ENCODE results near the gene FMNL2. TPM values are rescaled to one million over a fixed set of nuclear protein-coding genes. Genes with fewer than 3 reads are reported as not detected.
"Not testable (repeated sequence)": the region's sequence is repeated elsewhere in the genome, so short reads cannot be mapped to it uniquely, and the experiment has no call there.

FMNL2 gene
- total RNA-seq, 1 donor from 2014 or later: 69.7 TPM

DNA sequence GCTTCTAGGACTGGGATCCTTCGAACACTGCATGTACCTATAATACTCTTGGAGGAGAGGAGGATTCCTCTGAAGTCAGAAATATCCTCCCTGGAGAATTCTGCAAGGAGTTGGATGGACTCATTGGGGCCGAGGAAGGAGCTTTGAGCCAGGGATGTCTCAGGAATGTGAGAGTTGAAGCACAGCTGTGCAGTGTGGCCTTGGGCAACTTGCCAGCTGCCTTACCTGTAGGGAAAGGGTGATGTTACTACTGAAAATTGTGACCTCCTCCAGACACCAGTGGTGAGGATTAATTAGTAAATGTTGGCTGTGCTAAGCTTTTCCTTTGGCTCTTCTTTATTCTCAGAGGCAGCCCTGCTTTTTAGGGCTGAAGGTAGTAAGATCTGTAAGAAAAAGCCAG is 41.4 kb downstream of the FMNL2 start:
- peak; percentile 13 for DNase-seq (ENCODE audit: low read depth)

DNA sequence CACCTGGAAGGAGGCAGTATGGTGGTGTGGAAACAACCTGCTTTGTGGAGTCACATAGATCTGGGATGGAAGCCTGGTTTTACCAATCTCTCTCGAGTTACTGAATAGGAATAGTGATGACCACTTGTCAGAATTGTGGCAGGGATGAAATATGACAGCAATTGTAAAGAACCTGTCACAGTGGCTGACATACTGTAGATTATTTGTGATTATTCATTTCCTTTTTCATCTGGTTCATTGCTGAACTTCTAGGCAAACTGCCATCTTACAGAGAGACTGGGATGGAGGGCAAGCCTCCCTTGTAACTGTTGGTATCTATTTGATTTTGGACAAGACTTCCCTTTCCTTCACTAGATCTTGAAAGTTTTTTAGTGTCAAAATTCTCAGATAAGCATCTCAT is 42.0 kb downstream of the FMNL2 start:
- DNase-seq (ENCODE audit: low read depth): no peak

DNA sequence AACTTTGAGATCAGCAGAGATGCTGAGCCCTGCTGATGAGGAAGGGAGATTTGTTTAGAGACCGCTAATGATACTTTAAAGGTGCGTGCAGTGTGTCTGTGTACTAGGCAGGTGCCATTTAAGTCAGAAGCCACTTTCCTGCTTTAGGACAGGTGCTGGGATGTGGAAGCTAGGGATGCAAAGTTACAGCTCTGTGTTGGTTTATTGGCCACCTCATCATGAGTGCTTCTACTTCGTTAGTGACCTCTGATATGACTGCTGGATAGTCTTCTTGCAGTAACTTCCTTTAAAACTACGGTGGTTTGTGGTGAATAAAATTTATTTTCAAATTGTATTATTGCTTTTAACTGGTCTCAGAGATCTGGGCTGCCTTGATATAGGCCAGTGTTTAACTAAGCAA is 44.1 kb downstream of the FMNL2 start:
- DNase-seq (ENCODE audit: low read depth): no peak

DNA sequence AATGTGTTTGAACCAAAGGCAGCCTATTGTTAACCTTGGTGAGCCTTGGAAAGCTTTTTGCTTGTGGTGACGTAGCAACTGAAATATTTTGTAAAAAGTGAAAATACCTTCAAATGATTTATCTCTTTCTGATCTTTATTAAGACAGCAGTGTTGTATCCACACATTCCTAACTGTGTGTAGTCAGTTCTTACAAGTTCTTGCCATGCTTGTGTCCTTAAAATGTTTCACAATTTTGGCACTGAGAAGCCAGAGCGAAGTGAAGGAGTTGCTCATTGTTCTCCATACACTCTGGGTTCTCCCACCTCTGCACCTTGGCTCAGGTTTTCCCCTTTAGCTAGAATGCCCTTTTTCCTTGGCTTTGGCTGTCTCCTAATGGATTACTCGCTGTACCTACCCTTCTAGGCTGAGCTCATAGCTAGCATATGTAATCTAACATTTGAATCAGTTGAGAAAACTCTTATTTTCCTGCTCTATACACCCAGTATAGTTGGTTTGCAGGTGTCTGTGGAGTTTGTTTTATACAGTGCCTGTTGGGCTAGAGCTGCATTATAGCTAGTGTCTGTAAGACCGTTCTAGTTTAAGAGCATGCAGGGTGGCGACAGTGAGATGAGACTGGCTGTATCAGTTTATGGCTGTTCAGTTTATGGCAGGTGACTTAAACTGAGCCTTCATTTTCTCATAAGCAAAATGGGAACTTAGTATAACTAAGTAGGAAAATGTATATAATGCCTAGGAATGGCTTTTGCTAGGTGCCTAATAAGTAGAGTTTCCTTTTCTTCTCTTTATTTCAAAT is 45.5 kb downstream of the FMNL2 start:
- no peak for DNase-seq (ENCODE audit: low read depth)

DNA sequence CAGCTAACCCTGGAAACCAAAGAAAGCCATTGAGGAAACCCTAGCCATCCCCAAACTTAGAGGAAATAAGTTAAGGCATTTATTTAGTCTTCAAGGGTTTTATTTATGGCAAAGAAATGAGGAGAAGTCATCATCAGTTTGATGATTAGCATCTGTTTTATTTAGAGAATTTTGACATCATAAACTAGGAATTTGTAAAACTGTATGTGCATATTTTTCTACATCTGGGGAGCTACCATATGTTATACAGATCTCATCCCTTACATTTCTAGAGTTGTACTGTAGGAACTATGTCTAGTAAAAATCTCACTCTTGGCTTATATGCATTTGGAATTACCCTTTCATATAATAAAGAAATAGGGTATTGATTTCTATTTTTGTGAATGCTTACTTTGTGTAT is 48.7 kb downstream of the FMNL2 start:
- no peak for DNase-seq (ENCODE audit: low read depth)

DNA sequence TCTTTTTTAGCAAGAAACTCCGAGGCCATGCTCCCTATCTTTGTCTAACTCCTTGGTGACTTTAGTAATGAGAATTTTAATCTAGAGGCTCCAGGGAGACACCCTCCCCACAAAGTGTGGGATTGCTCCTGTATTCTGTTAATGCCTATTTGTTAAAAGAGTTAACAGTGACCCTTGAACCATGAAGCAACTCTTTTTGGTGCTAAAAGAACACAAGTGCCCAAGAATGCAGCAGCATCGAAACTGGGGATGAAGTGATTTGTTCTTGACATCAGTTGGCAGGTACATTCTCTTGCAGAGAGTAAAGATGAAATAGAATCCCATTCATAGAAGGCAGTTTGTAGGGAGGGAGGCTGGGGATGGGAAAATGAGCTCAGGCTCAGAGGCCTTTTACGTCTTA is 50.0 kb downstream of the FMNL2 start:
- DNase-seq (ENCODE audit: low read depth): peak; percentile 43

DNA sequence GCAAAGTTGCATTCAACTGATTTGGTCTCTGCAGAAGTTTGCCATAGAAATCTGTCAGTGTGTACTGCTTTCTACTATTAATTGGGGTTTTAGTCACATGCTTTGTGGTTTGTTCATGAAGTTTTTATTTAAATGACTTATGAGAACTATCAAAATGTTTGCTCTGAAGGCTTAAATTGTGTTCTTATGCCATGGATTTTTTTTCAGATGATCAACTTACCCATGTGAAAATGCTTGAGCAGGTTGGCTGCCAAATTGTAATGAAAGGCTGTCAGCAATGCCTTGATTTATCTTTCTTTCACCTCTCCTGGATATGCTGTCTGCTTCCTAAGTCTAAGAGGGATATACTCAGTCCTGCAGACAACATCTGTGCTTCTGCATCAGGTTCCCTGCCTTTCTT is 50.7 kb downstream of the FMNL2 start:
- peak; percentile 49 for DNase-seq (ENCODE audit: low read depth)

DNA sequence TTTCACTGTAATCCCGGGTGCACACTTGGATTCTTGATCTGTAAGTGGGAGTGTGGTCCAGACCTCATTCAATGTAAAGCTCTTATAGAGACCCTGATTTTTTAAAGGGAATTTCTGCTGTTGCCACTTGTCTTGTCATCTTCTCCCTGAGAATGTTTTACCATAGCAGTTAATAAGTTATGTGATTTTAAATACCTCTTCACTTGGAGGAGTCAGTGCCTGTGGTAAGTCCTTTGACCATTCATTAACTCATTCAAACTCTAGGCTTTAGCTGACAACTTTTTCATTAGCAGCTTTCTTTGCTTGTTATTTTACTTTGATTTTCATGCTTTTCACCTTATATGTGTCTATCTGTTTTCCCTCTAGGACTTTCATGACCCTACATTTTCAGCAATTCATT is 51.3 kb downstream of the FMNL2 start:
- DNase-seq (ENCODE audit: low read depth): peak; percentile 87

DNA sequence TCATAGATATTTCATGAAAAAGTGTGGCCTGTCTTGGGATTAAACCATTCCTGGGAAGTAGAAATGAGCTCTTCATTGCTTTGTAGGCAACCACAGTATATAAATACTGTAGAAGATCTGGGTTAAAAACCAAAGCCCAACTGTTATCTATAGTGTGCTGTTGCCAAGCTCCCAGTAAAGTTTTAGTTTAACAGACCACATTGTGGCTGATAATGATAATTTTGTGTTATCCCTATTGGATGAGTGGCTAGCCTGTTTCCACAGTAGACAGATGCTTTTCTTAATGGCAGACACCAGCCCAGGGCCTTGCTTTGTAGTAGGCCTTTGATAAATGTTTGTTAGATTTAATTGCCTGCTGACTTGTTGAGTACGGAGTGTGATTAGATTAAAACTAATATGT is 52.1 kb downstream of the FMNL2 start:
- DNase-seq (ENCODE audit: low read depth): peak; percentile 33

DNA sequence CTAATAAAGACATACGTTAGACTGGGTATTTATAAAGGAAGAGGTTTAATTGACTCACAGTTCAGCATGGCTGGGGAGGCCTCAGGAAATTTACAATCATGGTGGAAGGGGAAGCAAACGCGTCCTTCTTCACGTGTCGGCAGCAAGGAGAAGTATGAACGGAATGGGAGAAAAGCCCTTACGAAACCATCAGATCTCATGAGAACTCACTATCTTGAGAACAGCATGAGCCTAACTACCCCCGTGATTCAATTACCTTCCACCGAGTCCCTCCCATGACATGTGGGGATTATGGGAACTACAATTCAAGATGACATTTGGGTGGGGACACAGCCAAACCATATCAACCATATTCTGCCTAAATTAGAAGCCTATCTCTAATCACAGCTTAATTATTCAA is 53.3 kb downstream of the FMNL2 start:
- not testable (repeated sequence) for DNase-seq (ENCODE audit: low read depth)

DNA sequence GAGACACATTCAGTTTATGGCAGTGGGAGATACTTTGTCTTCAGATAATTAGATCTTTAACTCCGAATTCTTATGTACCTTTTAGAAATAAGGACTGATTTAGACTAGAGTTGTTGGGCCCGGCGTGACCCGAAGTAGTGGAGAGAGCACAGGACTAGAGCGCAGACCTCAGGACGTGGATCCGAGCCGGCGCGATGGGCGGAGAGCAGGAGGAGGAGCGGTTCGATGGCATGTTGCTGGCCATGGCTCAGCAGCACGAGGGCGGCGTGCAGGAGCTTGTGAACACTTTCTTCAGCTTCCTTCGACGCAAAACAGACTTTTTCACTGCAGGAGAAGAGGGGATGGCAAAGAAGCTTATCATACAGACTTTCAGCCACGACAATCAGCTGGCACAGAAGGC is 54.5 kb downstream of the FMNL2 start:
- no peak for DNase-seq (ENCODE audit: low read depth)

DNA sequence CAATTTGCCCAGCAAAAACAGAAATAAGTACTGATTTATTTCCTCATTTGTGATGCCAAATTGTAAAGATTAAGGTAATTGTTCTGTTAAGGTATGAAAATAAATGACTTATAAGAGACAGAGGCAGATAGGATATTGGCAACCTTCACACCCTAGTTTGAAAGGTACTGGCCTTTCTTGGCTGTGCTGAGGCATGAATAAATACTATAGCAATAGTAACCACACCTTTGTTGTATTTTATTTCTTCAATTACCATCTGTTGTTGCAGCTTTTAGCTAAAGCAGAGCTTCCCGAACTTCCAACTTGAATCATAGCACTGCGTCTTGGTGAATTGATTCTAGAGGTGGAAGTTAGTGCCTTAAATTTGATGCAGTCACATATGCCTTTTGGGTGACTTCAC is 55.9 kb downstream of the FMNL2 start:
- DNase-seq (ENCODE audit: low read depth): no peak

DNA sequence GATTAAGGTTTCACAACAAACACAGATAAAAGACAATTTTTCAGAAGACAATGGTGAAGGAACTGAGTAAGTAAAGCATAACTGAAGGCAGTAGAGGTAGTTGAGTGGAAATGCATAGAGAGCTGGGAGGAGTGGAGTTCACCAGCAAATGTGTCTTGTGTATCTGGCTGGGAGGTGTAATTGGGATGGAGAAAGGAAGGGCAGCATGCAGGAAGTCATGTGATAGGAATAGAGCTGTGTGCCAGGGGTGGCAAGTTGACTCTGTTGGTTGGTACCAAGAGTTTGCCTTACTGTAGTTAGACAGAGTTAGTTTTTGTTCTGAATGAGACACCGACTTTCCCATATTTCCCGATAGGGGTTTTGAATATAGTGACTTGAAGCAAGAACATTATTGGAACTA is 56.3 kb downstream of the FMNL2 start:
- no peak for DNase-seq (ENCODE audit: low read depth)

DNA sequence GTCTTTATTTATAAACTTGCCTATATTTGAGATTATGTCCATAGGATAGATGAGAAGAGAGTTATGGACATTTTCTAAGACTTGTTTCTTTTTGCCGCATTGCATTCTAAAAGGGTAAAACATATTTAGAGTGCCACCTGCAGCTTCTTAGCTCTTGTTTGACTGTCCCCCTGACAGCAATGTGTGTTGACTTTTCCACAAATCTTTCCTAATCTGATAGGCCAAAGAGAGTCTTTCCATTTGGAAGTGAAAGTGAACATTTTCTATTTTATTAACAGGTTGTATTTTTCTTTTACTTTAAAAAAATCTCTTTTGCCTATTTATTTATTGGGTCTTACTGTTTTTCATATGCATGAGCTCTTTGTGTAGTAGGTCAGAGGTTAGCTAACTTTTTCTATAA is 58.4 kb downstream of the FMNL2 start:
- no peak for DNase-seq (ENCODE audit: low read depth)

DNA sequence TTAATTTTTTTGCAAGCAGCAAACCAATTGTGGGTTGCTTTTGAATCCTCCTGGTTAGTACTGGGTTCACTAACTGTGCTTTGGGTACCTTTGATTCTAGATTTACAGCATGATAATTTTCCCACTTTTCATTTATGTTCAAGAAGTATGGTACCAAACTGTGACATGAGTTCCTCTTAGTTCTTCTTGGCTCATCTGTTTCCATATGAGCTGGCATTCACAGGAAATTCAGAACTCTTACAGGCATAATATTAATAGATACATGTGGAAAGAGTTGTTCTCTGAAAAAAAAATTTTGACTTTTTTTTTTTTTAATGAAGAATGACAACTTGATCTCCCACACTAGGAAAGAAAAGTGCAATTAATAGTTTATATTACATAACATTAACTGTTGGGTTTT is 59.4 kb downstream of the FMNL2 start:
- DNase-seq (ENCODE audit: low read depth): no peak

DNA sequence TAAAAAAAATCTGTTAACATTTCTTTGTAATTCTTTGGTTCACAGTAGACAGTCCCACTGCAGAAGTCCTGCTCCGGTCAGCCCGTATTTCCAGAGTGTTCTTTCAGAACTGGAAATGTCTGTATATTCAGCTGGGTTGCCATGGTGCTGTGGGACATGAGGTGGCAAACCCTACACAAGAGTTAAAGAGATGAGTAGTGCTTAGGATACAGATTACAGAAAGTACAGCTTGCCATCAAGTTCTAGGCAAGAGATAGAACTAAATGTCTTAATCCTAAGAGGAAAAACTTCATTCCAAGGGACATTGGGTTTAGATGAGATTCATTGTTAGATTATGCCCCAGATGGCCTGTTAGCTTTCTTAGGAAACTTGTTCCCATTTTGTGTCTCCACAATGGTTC is 60.1 kb downstream of the FMNL2 start:
- DNase-seq (ENCODE audit: low read depth): no peak

DNA sequence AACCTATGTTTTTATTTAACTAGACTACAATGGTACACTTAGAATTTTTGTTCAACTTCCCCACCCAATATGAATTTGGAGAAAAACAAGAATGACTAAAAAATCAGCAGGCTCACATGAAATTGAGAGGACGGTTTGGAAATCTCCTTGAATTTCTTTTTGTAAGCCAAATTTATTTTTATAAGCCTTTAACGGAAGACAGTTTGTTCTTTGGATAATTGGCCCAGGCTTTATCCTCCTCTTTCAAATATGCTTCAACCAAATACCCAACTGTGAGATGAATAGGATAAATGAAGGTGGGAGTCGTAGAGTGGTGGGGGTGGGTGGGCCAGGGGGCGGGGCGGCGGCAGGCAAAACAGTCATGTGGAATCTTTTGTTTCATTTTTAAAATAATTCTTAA is 60.6 kb downstream of the FMNL2 start:
- no peak for DNase-seq (ENCODE audit: low read depth)

DNA sequence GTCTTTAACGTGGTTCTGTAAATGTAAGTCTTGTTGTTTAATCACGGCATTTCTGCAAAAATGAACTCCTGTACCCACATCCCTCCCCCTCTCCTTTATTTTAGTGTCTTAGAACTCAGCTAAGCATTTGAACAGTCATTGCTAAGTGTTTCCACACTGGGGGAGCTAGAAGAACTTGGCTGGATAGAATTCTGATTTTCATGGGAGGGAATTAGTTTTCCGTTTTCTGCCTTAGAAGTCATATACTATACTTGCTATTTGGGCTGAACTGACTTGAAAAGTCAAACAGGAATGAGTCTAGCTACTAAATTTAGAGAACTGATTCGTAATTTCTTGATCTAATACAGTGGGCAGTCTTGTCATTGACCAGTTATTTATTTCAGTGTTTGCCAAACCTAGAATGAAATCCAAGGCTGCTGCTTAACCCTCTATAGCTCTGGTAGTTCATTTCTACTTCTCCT is 61.1 kb downstream of the FMNL2 start:
- DNase-seq (ENCODE audit: low read depth): no peak

DNA sequence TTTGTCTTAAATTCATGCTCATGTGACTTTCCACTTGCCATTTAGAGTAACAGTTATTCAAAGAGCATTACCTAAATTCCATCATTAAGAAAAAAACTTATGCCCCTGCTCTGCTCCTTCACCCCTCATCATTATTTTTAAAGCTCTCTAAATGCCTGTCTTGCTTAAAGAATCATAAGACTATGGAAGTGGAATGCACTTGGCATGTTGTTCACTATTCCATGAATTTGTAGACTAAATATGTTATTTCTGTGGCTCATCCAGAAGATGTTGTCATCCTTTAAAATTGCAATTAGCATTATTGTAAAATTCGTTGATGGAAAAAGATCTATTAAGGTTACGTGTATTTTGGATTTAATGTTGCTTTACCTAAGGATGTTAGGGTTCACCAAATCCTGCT is 61.8 kb downstream of the FMNL2 start:
- DNase-seq (ENCODE audit: low read depth): no peak

DNA sequence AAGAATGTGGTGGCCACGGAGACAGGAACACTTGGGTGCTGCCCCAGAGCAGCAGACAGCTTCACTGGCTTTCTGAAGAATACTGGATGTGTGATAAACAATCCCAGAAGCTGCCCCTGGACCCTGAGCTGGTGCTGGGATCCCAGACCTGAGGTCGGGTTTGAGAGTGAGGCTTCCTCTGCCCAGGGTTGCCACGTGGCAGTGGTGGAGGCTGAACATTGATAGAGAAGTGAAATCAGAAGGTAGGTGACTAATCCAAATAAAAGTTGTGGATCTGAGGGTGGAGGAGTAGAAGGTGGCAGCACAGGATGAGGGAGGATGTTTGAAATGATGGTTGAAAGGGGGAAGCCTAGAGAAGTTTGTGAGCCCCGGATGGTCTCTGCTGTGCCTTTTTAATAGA is 64.0 kb downstream of the FMNL2 start:
- DNase-seq (ENCODE audit: low read depth): no peak

DNA sequence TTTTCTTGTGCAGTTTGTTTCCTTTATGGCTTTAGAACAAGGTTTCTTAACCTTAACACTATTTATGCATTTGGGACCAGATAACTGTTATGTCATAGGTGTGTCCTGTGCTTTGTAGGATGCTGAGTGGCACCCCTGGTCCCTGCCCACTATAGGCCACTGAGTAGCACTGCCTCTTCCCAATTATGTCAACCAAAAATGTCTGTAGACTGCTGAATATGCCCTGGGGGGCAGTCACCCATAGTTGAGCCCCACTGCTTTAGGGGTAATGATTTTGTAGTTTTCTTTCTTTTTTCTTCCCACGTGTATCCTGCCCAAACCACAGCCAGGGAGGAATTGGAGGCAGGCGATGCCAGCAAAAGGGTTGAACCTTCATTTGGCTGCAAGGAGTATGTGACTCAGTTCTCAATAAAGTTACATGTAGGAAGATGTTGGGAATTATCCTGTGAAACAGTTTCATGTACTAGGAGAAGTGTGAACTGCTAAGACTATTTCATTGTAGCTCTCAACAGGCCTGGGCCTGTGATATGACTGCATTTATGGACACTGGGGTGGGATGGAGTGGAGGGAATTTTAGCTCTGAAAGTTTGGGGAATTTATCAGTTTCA is 65.7 kb downstream of the FMNL2 start:
- no peak for DNase-seq (ENCODE audit: low read depth)

DNA sequence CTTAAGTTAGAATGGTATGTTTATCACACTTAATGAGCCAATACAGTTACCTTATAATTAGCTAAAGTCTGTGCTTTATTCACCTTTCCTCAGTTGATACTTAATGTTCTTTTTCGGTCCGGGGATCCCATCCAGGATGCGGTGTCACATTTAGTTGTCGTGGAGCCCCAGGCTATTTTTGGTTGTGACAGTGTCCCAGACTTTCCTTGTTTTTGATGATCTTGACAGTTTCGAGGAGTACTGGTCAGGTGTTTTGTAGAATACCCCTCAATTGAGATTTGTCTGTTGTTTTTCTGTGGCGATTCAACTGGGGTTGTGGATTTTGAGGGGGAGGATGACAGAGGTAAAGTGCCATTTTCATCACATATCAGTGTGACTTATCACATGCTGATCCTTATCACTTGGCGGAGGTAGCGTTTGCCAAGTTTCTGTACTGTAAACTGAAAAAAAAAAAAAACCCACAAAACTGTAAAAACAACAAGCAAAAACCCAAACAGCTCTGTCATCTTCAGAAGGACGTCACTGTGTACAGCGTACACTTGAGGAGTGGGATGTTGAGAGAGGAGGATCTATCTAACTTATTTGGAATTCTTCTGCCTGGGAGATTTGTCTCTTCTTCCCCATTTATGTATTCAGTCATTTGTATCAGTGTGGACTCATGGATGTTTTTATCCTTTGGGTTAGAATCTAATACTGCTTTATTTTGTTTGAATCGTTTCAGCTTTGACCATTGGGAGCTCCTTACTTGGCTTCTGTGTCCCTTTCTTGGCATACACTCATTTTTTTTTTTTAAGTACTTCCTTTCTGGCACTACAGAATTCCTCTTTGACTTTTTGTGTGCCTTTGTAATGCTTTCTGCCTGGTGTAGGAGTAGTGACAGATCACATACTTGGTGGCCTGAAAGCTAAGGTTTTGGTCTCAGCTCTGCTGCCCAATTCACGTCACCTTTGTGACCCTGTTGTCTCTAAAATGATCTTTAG is 68.1 kb downstream of the FMNL2 start:
- no peak for DNase-seq (ENCODE audit: low read depth)
